NK-92 (cell line): ENCODE measurements around the gene PTPN11.

Source experiments
- DNase-seq: peaks from one replicate; lab custom pipeline; 2025; ENCODE audit not compliant: unreplicated experiment; lab: John Stamatoyannopoulos, UW

Gene PTPN11

GRCh38 chr12:112538740-112539139, 120.0 kb downstream of the PTPN11 start:
- no peak for DNase-seq

GRCh38 chr12:112539221-112539620, 120.5 kb downstream of the PTPN11 start:
- DNase-seq = no peak

GRCh38 chr12:112540021-112540420, 121.3 kb downstream of the PTPN11 start:
- no peak for DNase-seq

- DNase-seq = no peak
Measured at GRCh38 chr12:112543751-112544150, 125.0 kb downstream of the PTPN11 start.

GRCh38 chr12:112546339-112546738, 127.6 kb downstream of the PTPN11 start:
- no peak for DNase-seq

GRCh38 chr12:112546996-112547395, 128.2 kb downstream of the PTPN11 start:
- DNase-seq = no peak

DNA sequence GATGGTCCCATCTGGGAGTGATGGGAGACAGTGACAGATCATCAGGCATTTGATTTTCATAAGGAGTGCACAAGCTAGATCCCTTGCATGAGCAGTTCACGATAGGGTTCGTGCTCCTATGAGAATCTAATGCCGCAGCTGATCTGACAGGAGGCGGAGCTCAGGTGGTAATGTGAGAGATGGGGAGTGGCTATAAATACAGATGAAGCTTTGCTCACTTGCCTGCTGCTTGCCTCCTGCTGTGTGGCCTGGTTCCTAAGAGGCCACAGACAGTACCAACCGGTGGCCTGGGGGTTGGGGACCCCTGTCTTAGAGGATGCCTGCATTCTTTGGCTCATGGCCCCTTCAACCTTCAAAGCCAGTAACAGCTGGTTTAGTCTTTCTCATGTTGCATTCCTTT, 130.3 kb downstream of the PTPN11 start:
- DNase-seq = no peak

DNA sequence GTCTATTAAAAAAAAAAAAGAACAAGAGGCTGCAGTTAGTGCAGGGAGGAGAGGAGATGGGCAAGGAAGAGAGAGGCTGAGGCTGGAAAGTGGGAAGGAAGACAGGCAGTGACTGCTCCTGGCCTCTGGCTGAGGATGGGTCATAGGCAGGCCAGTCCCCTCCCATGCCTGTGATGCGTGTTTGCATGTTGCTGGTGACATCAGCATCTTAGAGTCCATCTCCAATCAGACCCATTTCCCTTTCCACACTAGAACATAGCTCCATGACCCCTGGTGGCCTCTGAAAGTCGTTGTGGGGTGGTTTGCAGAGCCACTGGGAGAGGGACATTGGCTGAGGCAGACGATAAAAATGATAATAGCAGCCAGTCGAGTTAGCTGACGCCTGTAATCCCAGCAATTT, 132.9 kb downstream of the PTPN11 start:
- no peak for DNase-seq

- no peak for DNase-seq
Measured at GRCh38 chr12:112555621-112556233, 137.0 kb downstream of the PTPN11 start.

- DNase-seq = no peak
Measured at GRCh38 chr12:112557951-112558630, 139.3 kb downstream of the PTPN11 start.
